Activated effector memory CD4-positive, alpha-beta T cell treated with anti-CD3 and anti-CD28 coated beads, Interleukin-2, amount 50 U/mL, for 16 hours (primary cell): ENCODE measurements around the gene FAM72A.

Source experiments
- DNase-seq: peaks from one replicate; pipeline ENCODE4 v3.0.0-alpha.2; 2020

Gene FAM72A

GRCh38 chr1:206145771-206146290, 56.8 kb downstream of the FAM72A start:
- DNase-seq, result no peak

GRCh38 chr1:206144605-206145004, 58.0 kb downstream of the FAM72A start:
- DNase-seq, result no peak

DNA sequence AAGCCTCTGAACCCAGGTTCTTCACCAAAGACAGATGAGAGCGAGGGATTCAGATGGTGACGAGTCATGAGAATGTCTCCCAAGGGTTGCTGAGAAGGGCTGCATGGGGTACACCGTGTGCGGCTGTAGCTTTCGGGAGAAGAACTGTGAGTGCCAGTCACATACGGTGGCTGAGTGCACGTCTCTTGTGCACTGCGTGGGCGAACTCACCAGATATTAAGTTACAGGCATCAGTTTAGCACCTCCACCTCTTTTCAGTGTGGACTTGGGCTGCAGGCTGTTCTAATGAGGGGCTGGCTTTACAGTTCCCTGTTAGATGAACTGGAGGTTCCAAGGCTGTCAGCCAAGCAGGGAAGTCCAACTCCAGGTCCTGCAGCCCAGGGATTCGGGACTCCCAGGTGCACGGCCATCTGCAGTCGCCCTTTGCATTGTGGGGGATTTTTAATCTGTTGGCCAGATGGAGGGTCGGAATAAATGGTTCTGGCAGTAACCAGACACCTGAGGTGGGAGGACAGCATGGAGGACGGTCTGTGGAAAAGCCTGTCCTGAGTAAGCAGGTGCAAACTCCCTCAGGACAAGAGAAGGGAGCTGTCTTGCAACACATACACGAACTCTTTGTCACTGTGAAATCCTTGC, 59.0 kb downstream of the FAM72A start:
- DNase-seq, result no peak

DNA sequence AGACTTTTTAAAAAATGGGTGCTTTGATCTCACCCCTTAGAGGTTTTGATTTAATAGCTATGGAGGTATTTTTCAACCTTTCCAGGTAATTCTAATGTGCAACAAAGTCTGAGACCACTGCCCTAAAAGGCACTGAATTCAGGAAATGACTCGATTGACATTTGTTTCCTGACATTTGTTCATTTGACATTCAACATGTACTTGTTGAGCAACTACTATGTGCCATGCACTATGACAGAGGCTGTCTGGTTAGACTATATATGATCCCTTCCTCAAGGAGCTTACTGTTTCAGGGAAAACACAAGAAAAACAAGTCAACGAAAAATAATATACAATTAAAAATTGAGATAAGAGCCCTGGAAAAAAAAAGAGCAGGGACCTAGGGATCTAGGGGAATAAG, 59.9 kb downstream of the FAM72A start:
- DNase-seq, result no peak

GRCh38 chr1:206142011-206142410, 60.6 kb downstream of the FAM72A start:
- DNase-seq, result no peak

GRCh38 chr1:206136241-206136640, 66.4 kb downstream of the FAM72A start:
- no peak for DNase-seq
